NCI-H2081 (cell line): ENCODE data around the gene TAF4.
"Not testable (repeated sequence)": the region's sequence is repeated elsewhere in the genome, so short reads cannot be mapped to it uniquely, and the experiment has no call there.

ENCODE experiments used
- DNase-seq, 2 experiments: peaks; one replicate each; lab custom pipeline; 2025; lab: John Stamatoyannopoulos, UW

TAF4 gene

DNA sequence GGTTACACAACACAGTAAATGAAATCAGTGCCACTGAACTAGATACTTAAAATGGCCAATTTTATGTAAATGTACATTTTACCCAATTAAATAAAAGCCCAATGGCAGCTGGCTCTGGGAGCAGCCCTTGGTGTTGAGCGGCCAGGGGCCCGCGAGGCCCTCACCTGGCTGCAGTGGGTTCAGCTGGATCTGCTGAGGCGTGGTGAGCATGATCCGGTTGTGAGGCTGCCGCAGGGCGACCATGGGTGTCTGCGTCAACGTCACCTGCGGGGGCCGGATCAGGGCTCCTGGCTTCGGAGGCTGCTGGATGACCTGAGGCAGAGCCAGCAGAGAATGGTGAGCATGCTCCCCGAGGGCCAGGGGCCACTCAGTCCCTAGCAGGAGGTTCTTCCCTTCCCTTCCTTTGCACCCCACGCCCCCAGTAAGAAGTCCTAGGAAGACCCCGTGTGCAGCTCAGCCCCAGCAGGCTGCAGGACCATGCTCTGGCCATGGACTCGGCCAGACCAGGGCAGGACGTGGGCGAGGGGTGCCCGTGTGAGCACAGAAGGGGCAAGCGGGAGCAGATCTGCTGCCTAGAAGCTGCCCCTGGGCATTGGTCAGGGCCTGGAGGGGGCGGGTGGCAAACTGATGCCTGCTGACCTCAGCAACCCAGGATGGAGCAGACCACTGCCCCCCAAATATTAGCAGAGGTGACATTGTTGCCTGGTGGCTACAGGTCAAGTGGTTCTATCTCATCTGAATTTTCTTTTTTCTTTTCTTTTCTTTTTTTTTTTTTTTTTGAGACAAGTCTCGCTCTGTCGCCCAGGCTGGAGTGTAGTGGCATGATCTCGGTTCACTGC lies 61.9 kb downstream of the TAF4 start:
- DNase-seq = no peak

DNA sequence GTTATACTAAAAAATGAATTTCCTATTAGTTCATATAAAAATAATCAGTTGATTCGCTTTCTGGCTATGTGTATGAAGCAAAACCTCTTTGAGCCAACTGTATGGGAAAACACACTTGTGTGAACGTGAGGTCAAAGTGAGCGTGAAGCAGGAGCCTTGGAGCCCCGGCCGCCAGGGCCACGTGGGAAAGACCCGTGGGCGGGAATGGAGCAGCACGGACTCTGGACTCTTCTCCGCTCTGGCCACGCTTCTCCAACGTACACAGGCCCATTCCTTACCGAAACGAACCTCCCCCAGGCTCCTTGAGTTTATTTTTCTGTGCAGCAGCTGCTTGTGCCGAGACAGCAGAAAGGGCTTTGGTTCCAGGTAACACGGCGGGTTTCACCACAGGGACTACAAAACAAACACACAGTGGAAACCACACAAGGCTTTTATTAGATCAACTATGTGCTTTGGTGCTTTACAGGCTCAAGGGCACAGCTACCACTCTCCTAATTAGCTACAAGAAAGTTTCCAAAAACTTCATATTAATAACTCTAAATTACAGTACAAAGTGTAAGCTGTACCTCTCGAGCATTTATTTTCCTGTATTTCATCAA lies 62.7 kb downstream of the TAF4 start:
- no peak for DNase-seq

DNA sequence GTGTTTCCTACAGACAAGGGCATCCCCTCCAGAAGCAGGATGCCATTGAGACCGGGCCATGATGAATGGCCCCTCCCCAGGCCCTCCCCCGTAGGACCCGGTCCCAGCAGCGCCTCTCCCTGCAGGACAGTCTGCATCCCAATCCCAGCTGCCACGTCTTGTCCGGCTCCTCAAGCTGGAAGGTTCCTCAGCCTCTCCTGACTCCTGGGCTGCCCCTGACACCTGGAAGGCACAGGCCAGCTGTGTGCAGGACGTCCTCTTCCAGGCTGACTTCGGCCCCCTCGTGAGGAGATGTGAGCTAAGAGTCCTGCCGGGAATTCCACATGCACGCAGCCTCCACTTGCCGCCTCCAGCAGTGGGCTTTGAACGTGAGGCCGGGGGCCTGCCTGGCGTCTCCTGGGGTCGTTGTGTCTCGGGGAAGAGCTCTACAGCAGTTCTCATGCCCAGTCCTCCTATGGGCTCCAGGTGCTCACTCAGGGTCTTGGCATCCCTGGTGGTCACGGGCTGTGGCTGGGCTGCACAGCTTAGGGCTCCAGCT lies 64.4 kb downstream of the TAF4 start:
- DNase-seq = no peak

DNA sequence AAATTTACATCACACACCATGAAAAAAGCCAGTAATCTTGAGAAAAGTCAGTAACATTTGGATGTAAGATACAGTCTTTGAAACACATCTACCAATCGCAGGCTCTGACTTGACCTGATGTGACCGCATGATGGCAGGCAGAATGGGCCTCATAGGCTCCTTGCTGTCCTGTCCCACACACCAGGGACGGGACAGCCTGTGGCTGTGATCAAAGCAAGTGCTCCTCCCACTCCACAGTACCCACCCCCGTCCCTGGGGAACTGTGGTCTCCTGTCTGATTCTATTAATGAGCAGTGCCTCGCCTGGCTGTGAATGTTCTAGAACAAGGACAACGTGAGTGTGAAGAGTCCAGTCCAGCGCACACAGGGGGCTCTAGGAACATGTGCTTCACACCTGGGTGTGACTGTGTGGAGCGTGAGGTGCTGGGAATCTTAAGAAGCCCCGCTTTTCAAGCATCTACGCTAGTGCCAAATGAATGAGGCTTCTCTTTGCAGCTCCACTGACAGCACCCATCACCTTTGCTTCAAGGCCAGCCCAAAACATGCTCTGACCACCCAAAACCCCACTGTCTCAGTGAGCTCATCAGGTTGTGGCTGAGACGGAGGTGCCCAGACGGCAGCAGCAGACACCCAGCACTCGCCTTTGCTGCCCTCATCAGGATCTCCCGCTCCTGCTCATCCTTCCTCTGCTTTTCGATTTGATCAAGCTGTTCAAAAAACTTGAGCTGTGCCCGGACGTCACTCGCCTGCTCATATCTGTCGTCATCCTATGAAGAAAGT lies 67.1 kb downstream of the TAF4 start:
- DNase-seq = no peak

DNA sequence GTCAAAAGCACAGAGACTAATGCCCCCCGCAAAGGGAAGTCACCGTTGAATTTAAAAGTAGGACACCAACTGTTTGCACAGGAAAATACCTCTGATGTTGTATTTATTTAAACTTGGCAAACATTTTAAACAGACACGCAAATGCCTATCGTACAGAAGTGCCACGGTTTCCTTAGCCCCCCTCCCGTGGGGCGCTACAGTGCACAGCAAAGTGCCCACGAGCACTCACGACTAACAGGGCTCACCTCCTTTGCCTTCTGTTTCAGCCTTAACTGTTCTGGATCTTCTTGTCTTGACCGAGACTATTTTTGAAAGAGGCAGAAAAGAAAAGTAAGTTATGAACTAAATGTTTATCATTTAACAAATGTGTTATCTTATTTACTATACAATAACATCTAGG lies 67.8 kb downstream of the TAF4 start:
- DNase-seq = no peak

DNA sequence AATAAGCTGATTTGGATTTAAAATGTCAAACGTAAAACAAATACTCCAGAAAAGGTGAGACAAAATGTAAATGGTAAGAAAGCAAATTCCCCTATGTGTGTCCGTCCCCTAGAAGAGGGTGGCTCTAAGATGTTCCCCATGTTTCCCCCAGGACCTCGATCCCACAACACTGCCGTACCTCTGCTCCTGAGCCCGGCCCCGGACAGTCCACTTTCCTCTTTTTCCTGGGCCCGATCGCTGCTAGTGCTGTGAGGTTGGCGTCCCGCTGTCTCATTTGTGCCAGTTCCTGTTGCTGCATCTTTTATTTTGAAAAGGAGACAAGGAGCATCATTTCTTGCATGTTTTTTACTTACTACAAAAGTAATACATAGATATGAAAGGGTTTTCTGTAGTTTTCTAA lies 68.3 kb downstream of the TAF4 start:
- no peak for DNase-seq

DNA sequence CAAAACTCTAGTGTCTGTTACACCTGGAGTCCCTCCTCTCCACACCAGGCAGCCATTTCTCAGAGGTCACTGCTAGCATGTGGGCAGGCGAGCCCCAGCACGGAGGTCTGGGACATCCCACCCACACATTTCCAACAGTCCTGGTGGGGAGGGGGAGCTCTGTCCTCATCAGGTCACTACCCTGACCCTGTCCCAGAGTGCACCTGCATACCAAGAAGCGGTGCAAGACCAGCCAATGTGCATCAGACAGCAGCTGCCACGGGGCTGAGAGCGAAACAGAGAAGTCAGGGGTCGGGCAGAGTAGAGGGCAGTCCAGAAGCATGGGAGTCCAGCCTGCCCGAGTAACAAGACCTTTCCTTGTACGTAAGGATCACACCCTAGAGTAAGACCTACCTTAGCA lies 71.1 kb downstream of the TAF4 start:
- DNase-seq = no peak

DNA sequence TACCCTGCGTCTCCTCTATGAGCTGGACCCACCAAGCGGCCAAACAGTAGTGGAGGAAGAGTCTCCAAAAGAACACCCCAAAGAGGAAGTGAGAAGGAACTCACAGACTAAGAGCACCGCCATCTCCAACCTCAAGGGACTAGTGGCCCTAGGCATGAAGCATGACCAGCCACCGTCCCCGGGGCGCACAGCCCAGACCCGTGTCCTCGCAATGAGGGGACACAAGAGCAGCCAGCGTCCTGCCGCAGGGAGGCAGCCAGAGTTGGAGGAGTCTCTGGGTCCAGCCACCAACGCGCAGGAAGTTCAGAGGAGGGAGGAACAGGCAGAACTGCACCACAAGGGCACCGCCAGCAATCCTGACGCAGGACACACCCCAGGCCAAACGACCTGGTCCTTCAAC lies 72.6 kb downstream of the TAF4 start:
- no peak for DNase-seq

DNA sequence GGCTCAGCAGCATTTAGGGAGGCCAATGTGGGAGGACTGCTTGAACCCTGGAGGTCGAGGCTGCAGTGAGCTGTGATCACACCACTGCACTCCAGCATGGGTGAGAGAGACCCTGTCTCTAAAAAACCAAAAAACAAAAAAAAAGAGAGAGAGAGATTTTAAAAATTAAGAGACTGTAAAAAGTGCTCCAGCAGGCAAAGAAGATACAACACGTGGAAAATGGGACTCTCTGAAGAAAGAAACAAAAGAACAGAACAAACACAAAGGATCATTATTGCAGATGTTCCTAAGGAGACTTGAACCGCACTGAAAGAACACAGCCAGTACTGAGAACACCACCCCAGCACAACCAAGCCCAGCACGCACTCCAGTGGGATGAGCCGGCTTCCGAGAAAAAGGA lies 74.2 kb downstream of the TAF4 start:
- no peak for DNase-seq

DNA sequence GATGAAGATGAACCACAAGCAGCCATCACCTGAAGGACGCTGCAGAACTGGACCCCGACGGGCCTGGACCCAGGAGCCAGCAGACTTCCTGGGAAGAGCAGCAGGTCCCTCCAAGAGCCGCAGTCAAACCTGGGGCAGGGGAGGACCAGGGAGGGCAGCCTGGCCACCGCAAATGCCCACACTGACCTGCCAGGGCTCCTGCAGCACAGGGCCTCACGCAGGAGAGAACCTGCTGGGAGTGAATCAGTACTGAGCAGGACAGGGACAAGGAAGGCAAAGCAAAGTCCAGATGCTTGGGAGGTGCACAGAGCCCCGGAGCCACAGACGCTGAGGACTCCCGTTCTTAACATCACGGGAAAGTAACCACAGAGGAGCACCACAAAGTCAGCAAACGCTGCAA lies 75.2 kb downstream of the TAF4 start:
- no peak for DNase-seq

DNA sequence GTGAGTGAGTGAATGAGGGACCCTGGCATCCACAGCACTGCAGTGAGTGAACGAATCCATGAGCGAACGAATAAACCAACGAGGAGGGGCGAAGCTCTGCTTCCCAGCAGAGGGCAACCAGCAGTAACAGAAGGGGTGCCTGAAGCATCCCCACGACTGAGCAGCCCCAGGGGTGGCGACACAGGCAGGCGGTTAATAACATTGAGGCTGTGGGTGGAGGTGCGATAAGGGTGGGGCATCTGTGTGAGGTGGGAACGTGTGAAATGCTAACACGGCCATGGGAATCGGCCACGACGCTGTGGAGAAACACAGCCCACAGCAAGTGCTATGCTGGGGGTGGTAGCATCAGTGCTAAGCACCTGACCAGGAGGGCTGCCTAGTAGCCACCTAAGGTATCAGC lies 75.9 kb downstream of the TAF4 start:
- DNase-seq = no peak

DNA sequence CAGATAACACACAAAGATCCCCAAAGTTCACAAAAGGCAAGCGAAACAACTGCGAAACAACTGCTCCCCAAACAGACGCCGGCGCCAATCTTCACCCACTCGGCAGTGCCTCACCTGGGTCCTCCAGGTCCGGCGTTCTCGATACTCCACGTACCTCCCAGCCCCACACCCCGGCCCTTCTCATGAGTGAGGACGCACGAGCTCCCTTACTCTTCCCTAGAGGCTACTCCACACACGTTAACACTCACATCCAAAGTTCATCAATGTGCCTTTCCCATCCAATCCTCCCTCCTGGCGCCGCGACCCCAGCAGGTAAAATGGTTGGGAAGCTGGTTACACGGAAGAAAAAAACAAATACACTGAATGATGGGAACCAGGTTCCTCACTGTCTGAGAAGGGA lies 77.0 kb downstream of the TAF4 start:
- no peak for DNase-seq

DNA sequence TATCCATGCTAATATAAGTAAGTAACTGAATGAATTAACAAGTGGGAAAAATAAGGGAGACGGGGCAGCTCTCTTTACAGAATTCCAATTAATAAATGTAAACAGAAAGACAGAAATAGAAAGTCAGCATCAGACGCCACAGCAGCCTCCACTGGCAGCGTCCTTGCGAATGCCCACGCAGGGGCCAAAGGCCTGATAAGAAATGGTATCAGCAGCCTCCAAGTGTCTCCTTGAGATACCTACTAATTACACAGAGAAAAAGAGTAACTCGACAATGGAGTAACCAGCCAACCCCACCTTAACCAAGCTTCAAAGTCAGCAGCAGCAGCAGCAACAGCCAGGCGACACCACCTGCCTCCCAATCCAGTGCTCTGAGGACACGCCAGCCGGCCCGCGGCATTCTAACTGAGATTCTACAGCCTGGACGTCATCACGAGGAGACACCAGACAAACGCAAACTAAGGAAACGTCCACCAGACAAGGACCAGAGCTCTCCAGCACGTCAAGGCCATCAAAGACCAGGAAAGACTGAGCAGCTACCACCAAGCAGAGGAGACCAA lies 78.8 kb downstream of the TAF4 start:
- DNase-seq = no peak

DNA sequence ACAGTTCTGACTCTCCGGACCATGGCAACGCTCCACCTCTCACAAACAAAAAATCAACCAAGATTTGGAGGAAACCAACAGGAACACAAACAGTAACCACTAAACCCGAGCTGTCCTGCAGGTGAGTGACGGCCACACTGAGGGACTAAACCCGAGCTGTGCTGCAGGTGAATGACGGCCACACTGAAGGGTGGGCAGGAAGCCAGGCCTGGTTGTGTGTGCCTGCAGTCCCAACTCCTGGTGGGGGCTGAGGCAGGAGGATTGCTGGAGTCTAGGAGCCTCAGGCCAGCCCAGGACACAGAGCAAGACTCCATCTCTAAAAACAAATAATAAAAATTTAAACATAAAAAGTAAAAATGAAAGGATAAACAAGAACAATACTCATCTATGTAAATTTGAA lies 80.6 kb downstream of the TAF4 start:
- DNase-seq = no peak

DNA sequence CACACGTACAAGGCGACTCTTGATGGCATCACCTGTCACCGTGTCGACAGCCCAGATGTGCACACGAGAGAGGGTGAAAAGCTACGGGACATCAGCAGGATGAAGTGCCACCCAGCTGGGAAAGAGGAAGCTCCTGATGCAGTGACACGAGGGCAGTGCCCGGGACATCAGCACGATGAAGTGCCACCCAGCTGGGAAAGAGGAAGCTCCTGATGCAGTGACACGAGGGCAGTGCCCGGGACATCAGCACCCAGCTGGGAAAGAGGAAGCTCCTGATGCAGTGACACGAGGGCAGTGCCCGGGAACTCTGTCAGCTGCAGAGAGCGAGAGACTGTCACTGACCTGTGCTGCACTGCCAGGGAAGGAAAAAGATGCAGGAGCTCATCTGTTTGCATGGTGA lies 81.2 kb downstream of the TAF4 start:
- DNase-seq = not testable (repeated sequence)

DNA sequence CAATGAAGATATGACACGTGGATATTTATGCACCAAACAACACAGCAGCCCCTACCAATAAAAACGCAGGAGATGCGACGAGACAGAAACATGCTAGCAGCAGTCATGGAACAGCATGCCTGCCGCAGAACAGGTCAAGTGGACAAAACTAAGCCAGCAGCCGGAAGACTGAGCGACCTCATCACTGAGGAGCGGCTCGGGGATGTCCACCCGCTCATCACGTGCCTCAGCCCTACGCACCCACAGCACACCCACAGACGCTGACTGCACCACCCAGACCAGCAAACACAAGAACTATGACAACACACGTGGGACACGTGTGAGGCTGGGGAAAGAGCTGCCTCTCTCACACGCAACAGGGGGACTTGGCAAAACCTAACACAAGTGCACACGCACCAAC lies 81.7 kb downstream of the TAF4 start:
- no peak for DNase-seq

DNA sequence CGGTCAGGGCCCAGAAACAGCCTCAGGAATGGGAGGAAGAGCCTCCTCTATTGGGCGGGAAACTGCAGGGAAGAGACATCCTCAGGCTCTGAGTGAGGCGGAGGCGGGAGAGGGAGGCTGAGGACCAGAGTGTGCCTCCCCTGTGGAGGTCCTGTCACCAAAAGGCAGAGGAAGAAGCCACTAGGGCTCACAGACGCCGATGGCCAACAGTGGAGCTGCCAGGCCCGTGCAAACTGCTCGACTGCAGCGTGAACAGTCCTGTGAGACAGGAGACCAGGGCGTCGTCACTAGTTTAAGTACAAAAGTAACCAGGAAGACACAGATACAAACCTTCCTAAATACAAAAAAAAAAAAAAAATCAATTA lies 82.7 kb downstream of the TAF4 start:
- DNase-seq = no peak

DNA sequence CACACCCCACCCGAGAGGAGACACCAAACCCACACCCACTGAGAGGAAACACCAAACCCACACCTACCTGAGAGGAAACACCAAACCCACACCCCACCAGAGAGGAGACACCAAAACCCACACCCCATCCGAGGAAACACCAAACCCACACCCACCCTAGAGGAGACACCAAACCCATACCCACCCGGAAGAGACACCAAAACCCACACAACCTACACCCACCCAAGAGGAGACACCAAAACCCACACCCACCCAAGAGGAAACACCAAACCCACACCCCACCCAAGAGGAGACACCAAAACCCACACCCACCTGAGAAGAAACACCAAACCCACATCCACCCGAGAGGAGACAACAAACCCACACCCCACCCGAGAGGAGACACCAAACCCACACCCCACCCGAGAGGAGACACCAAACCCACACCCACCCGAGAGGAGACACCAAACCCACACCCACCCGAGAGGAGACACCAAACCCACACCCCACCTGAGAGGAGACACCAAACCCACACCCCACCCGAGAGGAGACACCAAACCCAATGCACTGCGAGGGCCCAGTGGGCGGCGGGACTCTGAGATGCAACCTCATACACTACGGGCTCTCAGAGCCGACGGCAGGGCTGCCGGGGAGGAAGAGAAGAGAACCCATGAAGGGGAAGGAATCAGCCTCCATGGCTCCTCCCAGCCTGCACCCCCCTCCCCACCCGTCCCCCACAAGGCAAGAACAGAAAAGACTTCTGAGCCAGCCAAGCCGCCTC lies 83.3 kb downstream of the TAF4 start:
- DNase-seq = no peak

DNA sequence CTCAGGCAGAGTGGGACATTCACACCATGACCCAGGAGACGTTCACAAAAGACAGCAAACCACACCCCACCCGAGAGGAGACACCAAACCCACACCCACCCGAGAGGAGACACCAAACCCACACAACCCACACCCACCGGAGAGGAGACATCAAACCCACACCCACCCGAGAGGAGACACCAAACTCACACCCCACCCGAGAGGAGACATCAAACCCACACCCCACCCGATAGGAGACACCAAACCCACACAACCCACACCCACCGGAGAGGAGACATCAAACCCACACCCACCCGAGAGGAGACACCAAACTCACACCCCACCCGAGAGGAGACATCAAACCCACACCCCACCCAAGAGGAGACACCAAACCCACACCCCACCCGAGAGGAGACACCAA lies 84.0 kb downstream of the TAF4 start:
- not testable (repeated sequence) for DNase-seq

DNA sequence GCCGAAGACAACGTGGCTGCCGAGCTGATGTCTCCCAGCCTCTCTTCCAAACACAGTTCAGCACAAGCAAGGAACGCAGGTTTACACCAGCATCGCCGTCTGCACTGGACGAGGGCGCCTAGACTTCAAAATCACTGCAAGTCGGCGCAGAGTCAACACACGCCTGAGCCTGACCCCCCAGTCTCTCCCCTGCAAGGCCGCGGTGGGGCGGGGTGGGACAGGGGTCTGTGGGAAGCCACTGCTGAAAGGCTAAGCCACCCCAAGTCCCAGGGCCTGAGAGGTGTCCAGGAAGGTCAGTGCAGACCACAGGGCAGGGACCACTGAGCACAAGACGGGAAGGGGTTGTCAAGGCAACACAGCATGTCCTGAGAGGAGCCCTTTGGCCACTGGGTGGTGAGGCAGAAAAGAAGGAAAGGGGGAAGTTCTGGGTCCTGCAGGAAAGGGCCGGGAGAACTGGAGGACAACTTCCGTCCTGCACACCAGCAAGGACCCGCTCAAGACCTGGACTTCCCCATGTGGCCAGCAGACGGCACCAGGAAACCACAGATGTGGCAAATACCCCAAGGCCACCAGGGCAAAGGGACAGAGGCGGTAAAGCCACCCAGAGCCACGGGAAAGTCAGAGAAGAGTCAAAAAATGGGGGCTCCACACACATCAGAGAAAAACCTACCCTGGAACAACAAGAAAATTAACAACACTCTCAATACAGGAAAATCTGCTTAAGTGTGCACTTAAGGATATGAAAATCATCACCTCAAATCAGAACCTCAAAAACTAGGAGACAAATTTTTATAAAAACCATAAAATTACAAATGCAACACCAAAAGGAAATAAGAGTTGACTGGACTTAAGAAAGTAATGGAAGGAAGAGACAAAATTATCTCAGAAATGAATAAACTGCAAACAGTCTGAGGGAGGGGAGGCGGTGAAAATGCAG lies 84.8 kb downstream of the TAF4 start:
- no peak for DNase-seq
